AG09319 (cell line): ENCODE data around the gene NELL1.

ENCODE experiments used
- DNase-seq: peaks from one replicate; pipeline ENCODE4 v3.0.0-alpha.2; 2010; ENCODE audit warnings: low read depth; ENCODE audit errors: extremely low read depth
- CTCF ChIP-seq: IDR thresholded peaks from 2 replicates; pipeline ENCODE4 v1.5.1; 2011; ENCODE audit warnings: low read depth, mild to moderate bottlenecking, inconsistent platforms, low read length, moderate library complexity

NELL1 gene

GRCh38 chr11:21614961-21615360 is 945.6 kb downstream of the NELL1 start:
- no peak for TF ChIP-seq CTCF
- no peak for DNase-seq

- DNase-seq: no peak
- no peak for TF ChIP-seq CTCF
Measured at GRCh38 chr11:21615955-21616371, 946.6 kb downstream of the NELL1 start.

- DNase-seq: no peak
- TF ChIP-seq CTCF: no peak
Measured at GRCh38 chr11:21622566-21622965, 953.2 kb downstream of the NELL1 start.

GRCh38 chr11:21622995-21623394 is 953.6 kb downstream of the NELL1 start:
- DNase-seq: no peak
- TF ChIP-seq CTCF: no peak
